Measurements from ENCODE around the gene UNC13B.

Gene UNC13B

GRCh38 chr9:35288778-35289177 lies 127.0 kb downstream of the UNC13B start:
- no peak overlapping the region for H3K4me3 ChIP-seq (ENCODE audit: insufficient read depth, low read depth, low read length, poor library complexity, severe bottlenecking)
- no peaks in the 10 kb centered on the region for H3K27me3 ChIP-seq (replicated peaks; ENCODE audit: control insufficient read depth, insufficient read depth, low read length, poor library complexity, severe bottlenecking)
- no peak for DNase-seq
- H3K4me1 ChIP-seq (ENCODE audit: control insufficient read depth, insufficient read depth, low read length, poor library complexity, severe bottlenecking) = no peaks in the 10 kb centered on the region
- no peak overlapping the region for H3K27ac ChIP-seq (ENCODE audit: insufficient read depth, low read length, poor library complexity, severe bottlenecking)
- H3K9me3 ChIP-seq (ENCODE audit: control insufficient read depth, low read length) = no peaks in the 10 kb centered on the region
- H3K36me3 ChIP-seq (ENCODE audit: control insufficient read depth, insufficient read depth, low read length) = no peaks in the 10 kb centered on the region

GRCh38 chr9:35293376-35293964 lies 131.7 kb downstream of the UNC13B start:
- H3K9me3 ChIP-seq (ENCODE audit: control insufficient read depth, low read length) = no peaks in the 10 kb centered on the region

GRCh38 chr9:35294066-35294465 lies 132.3 kb downstream of the UNC13B start:
- no peaks in the 10 kb centered on the region for H3K36me3 ChIP-seq (ENCODE audit: control insufficient read depth, insufficient read depth, low read length)
- no peaks in the 10 kb centered on the region for H3K9me3 ChIP-seq (ENCODE audit: control insufficient read depth, low read length)
- H3K4me3 ChIP-seq (ENCODE audit: insufficient read depth, low read depth, low read length, poor library complexity, severe bottlenecking) = no peak overlapping the region
- H3K27ac ChIP-seq (ENCODE audit: insufficient read depth, low read length, poor library complexity, severe bottlenecking) = no peak overlapping the region
- DNase-seq = no peak
- no peaks in the 10 kb centered on the region for H3K4me1 ChIP-seq (ENCODE audit: control insufficient read depth, insufficient read depth, low read length, poor library complexity, severe bottlenecking)
- H3K27me3 ChIP-seq (replicated peaks; ENCODE audit: control insufficient read depth, insufficient read depth, low read length, poor library complexity, severe bottlenecking) = no peaks in the 10 kb centered on the region

More at GRCh38 chr9:35293376-35293964, 131.7 kb downstream of the UNC13B start:
- no peaks in the 10 kb centered on the region for H3K36me3 ChIP-seq (ENCODE audit: control insufficient read depth, insufficient read depth, low read length)
- H3K4me3 ChIP-seq (ENCODE audit: insufficient read depth, low read depth, low read length, poor library complexity, severe bottlenecking) = no peak overlapping the region
- H3K27me3 ChIP-seq (replicated peaks; ENCODE audit: control insufficient read depth, insufficient read depth, low read length, poor library complexity, severe bottlenecking) = no peaks in the 10 kb centered on the region
- no peaks in the 10 kb centered on the region for H3K4me1 ChIP-seq (ENCODE audit: control insufficient read depth, insufficient read depth, low read length, poor library complexity, severe bottlenecking)
- H3K27ac ChIP-seq (ENCODE audit: insufficient read depth, low read length, poor library complexity, severe bottlenecking) = no peak overlapping the region
- DNase-seq = no peak

- DNase-seq = no peak
- Histone ChIP-seq H3K27ac (ENCODE audit: insufficient read depth, low read length, poor library complexity, severe bottlenecking) (no peak overlapping the region), H3K4me3 (ENCODE audit: insufficient read depth, low read depth, low read length, poor library complexity, severe bottlenecking) (no peak overlapping the region), H3K27me3 (replicated peaks; ENCODE audit: control insufficient read depth, insufficient read depth, low read length, poor library complexity, severe bottlenecking) (no peaks in the 10 kb centered on the region), H3K4me1 (ENCODE audit: control insufficient read depth, insufficient read depth, low read length, poor library complexity, severe bottlenecking) (no peaks in the 10 kb centered on the region), H3K36me3 (ENCODE audit: control insufficient read depth, insufficient read depth, low read length) (no peaks in the 10 kb centered on the region), H3K9me3 (ENCODE audit: control insufficient read depth, low read length) (no peaks in the 10 kb centered on the region)
These were observed 132.7 kb downstream of the UNC13B start for GRCh38 chr9:35294556-35294955.

- no peaks in the 10 kb centered on the region for H3K4me1 ChIP-seq (ENCODE audit: control insufficient read depth, insufficient read depth, low read length, poor library complexity, severe bottlenecking)
- DNase-seq = no peak
- no peak overlapping the region for H3K27ac ChIP-seq (ENCODE audit: insufficient read depth, low read length, poor library complexity, severe bottlenecking)
- H3K36me3 ChIP-seq (ENCODE audit: control insufficient read depth, insufficient read depth, low read length) = no peaks in the 10 kb centered on the region
- H3K9me3 ChIP-seq (ENCODE audit: control insufficient read depth, low read length) = no peaks in the 10 kb centered on the region
- no peaks in the 10 kb centered on the region for H3K27me3 ChIP-seq (replicated peaks; ENCODE audit: control insufficient read depth, insufficient read depth, low read length, poor library complexity, severe bottlenecking)
- no peak overlapping the region for H3K4me3 ChIP-seq (ENCODE audit: insufficient read depth, low read depth, low read length, poor library complexity, severe bottlenecking)
These were observed 133.7 kb downstream of the UNC13B start for GRCh38 chr9:35295369-35296036.

GRCh38 chr9:35303567-35303966 lies 141.8 kb downstream of the UNC13B start:
- H3K36me3 ChIP-seq (ENCODE audit: control insufficient read depth, insufficient read depth, low read length) = no peaks in the 10 kb centered on the region
- no peak overlapping the region for H3K27ac ChIP-seq (ENCODE audit: insufficient read depth, low read length, poor library complexity, severe bottlenecking)
- H3K4me3 ChIP-seq (ENCODE audit: insufficient read depth, low read depth, low read length, poor library complexity, severe bottlenecking) = no peak overlapping the region
- peaks cover 3% of the 10 kb centered on the region for H3K27me3 ChIP-seq (replicated peaks; ENCODE audit: control insufficient read depth, insufficient read depth, low read length, poor library complexity, severe bottlenecking)
- H3K9me3 ChIP-seq (ENCODE audit: control insufficient read depth, low read length) = no peaks in the 10 kb centered on the region
- no peaks in the 10 kb centered on the region for H3K4me1 ChIP-seq (ENCODE audit: control insufficient read depth, insufficient read depth, low read length, poor library complexity, severe bottlenecking)
- no peak for DNase-seq

GRCh38 chr9:35306283-35306682 lies 144.5 kb downstream of the UNC13B start:
- H3K36me3 ChIP-seq (ENCODE audit: control insufficient read depth, insufficient read depth, low read length) = no peaks in the 10 kb centered on the region
- H3K27ac ChIP-seq (ENCODE audit: insufficient read depth, low read length, poor library complexity, severe bottlenecking) = no peak overlapping the region
- H3K4me1 ChIP-seq (ENCODE audit: control insufficient read depth, insufficient read depth, low read length, poor library complexity, severe bottlenecking) = no peaks in the 10 kb centered on the region
- H3K27me3 ChIP-seq (replicated peaks; ENCODE audit: control insufficient read depth, insufficient read depth, low read length, poor library complexity, severe bottlenecking) = peaks cover 3% of the 10 kb centered on the region
- no peak for DNase-seq
- no peaks in the 10 kb centered on the region for H3K9me3 ChIP-seq (ENCODE audit: control insufficient read depth, low read length)
- H3K4me3 ChIP-seq (ENCODE audit: insufficient read depth, low read depth, low read length, poor library complexity, severe bottlenecking) = no peak overlapping the region

GRCh38 chr9:35308316-35308715 lies 146.5 kb downstream of the UNC13B start:
- H3K27ac ChIP-seq (ENCODE audit: insufficient read depth, low read length, poor library complexity, severe bottlenecking) = no peak overlapping the region
- no peaks in the 10 kb centered on the region for H3K4me1 ChIP-seq (ENCODE audit: control insufficient read depth, insufficient read depth, low read length, poor library complexity, severe bottlenecking)
- H3K4me3 ChIP-seq (ENCODE audit: insufficient read depth, low read depth, low read length, poor library complexity, severe bottlenecking) = no peak overlapping the region
- no peaks in the 10 kb centered on the region for H3K36me3 ChIP-seq (ENCODE audit: control insufficient read depth, insufficient read depth, low read length)
- peaks cover 3% of the 10 kb centered on the region for H3K27me3 ChIP-seq (replicated peaks; ENCODE audit: control insufficient read depth, insufficient read depth, low read length, poor library complexity, severe bottlenecking)
- no peaks in the 10 kb centered on the region for H3K9me3 ChIP-seq (ENCODE audit: control insufficient read depth, low read length)
- no peak for DNase-seq

- no peak overlapping the region for H3K27ac ChIP-seq (ENCODE audit: insufficient read depth, low read length, poor library complexity, severe bottlenecking)
- no peak overlapping the region for H3K4me3 ChIP-seq (ENCODE audit: insufficient read depth, low read depth, low read length, poor library complexity, severe bottlenecking)
- no peak for DNase-seq
- H3K9me3 ChIP-seq (ENCODE audit: control insufficient read depth, low read length) = no peaks in the 10 kb centered on the region
- no peaks in the 10 kb centered on the region for H3K4me1 ChIP-seq (ENCODE audit: control insufficient read depth, insufficient read depth, low read length, poor library complexity, severe bottlenecking)
- no peaks in the 10 kb centered on the region for H3K36me3 ChIP-seq (ENCODE audit: control insufficient read depth, insufficient read depth, low read length)
- H3K27me3 ChIP-seq (replicated peaks; ENCODE audit: control insufficient read depth, insufficient read depth, low read length, poor library complexity, severe bottlenecking) = no peaks in the 10 kb centered on the region
These were observed 150.3 kb downstream of the UNC13B start for GRCh38 chr9:35311891-35312639.

- Histone ChIP-seq H3K9me3 (ENCODE audit: control insufficient read depth, low read length) (no peaks in the 10 kb centered on the region), H3K4me1 (ENCODE audit: control insufficient read depth, insufficient read depth, low read length, poor library complexity, severe bottlenecking) (no peaks in the 10 kb centered on the region), H3K36me3 (ENCODE audit: control insufficient read depth, insufficient read depth, low read length) (no peaks in the 10 kb centered on the region), H3K27me3 (replicated peaks; ENCODE audit: control insufficient read depth, insufficient read depth, low read length, poor library complexity, severe bottlenecking) (no peaks in the 10 kb centered on the region), H3K27ac (ENCODE audit: insufficient read depth, low read length, poor library complexity, severe bottlenecking) (no peak overlapping the region), H3K4me3 (ENCODE audit: insufficient read depth, low read depth, low read length, poor library complexity, severe bottlenecking) (no peak overlapping the region)
- DNase-seq = no peak
These were observed 151.7 kb downstream of the UNC13B start for GRCh38 chr9:35313460-35313859.

All from effector memory CD4-positive, alpha-beta T cell (primary cell).